Adrenal gland (tissue), 5 donors: ENCODE results near the gene SP140L.

ENCODE experiments used
- POLR2A ChIP-seq, 2 donors: fragments of 450-650 bp; IDR thresholded peaks; one replicate each; pipeline ENCODE4 v1.6.1; 2017; ENCODE audit warnings: antibody characterized with exemption in 2 of 2, mild to moderate bottlenecking in 2 of 2, moderate library complexity in 1 of 2
- TF ChIP-seq, protein P1 (sequence below), 6 experiments: fragments of 450-650 bp in 4 of 6; fragments of 200-600 bp in 2 of 6; sonication (generic) in 1 of 6; IDR thresholded peaks; 1 replicate in 5 of 6; 2 replicates in 1 of 6; pipeline versions ENCODE4 v1.5.1 to v1.8.0; 2016 to 2021; ENCODE audit warnings: antibody characterized with exemption in 6 of 6, mild to moderate bottlenecking in 2 of 6, moderate library complexity in 1 of 6
- donor health status: DM: no; HTN: no; CAD: no.

DNA sequence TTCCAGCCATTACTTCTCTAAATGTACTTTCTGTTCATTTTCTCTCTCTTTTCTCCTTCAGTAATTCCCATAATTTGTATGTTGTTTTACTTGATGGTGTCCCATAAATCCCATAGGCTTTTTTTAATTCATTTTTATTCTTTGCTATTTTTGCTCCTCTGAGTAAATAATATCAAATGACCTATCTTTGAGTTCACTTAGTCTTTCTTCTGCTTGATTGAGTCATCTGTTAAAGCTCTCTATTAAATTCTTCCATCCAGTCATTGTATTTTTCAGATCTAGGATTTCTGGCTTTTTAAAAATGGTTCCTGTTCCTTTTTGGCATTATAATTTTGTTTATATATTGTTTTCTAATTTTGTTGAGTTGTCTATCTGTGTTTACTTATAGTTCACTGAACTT is 102.5 kb downstream of the SP140L start:
- TF ChIP-seq POLR2A (IDR thresholded peaks at IDR 0.05), result no peak
- TF ChIP-seq, protein P1, sequence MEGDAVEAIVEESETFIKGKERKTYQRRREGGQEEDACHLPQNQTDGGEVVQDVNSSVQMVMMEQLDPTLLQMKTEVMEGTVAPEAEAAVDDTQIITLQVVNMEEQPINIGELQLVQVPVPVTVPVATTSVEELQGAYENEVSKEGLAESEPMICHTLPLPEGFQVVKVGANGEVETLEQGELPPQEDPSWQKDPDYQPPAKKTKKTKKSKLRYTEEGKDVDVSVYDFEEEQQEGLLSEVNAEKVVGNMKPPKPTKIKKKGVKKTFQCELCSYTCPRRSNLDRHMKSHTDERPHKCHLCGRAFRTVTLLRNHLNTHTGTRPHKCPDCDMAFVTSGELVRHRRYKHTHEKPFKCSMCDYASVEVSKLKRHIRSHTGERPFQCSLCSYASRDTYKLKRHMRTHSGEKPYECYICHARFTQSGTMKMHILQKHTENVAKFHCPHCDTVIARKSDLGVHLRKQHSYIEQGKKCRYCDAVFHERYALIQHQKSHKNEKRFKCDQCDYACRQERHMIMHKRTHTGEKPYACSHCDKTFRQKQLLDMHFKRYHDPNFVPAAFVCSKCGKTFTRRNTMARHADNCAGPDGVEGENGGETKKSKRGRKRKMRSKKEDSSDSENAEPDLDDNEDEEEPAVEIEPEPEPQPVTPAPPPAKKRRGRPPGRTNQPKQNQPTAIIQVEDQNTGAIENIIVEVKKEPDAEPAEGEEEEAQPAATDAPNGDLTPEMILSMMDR (IDR thresholded peaks at IDR 0.05), result no peak
